Hepatocyte (in vitro differentiated cells): ENCODE results near the gene ABI1.

Experiments
- CTCF ChIP-seq: fragments of 200-600 bp; sonication (generic); IDR thresholded peaks from 2 replicates; pipeline ENCODE4 v1.5.1; 2016; ENCODE audit warnings: antibody characterized with exemption, mild to moderate bottlenecking; ENCODE audit not compliant: poor library complexity
- EZH2 ChIP-seq: fragments of 200-600 bp; sonication (generic); IDR thresholded peaks from 2 replicates; pipeline ENCODE4 v1.6.1; 2016; ENCODE audit warnings: antibody characterized with exemption, mild to moderate bottlenecking, borderline replicate concordance

GRCh38 chr10:26743091-26743490, 117.7 kb downstream of the ABI1 start:
- TF ChIP-seq CTCF (no peak), EZH2 (no peak)
